Measurements from ENCODE around the gene GPR15LG. TPM values are rescaled to one million over a fixed set of nuclear protein-coding genes. Genes with fewer than 3 reads are reported as not detected.
"Not testable (repeated sequence)": the region's sequence is repeated elsewhere in the genome, so short reads cannot be mapped to it uniquely, and the experiment has no call there.

The GPR15LG gene
- total RNA-seq, 1 experiment from 2014 or later = not detected

DNA sequence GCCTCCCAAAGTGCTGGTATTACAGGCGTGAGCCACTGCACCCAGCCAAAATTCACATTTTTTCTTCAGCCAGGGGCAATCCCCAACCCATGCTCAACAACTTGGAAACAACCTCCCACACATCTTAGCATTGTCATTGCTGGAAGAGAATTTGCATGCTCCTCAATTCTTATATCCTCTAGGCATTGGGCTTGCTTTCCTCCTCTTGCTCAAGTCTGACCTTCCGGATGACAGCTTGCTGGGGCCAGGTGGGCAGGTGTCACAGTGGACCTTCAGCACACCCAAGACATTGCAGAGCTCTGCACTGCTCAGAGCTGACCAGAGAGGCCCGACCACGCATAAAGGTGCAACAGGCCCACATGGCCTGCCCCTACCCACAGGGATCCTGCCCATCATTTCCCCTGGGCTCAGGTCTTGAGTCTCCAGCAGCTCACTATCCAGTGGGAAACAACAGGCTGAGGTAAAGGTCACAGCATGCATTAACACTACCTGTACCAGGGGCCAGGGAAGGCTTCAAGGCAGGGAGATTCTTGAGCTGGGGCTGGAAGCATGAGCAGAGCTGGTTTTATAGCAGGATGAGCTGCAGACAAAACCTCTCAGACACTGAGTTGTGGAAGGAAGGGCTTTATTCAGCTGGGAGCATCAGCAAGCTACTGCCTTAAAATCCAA is 6.8 kb upstream of the GPR15LG start:
- intact Hi-C loops (cut with micrococcal nuclease; ENCODE audit: unreplicated experiment) = no loop called here
- Histone ChIP-seq H3K36me3 (ENCODE audit: control insufficient read depth, insufficient read depth, low read length) (no peaks in the 10 kb centered on the region), H3K4me1 (no peaks in the 10 kb centered on the region), H3K9me3 (no peaks in the 10 kb centered on the region), H3K27me3 (replicated peaks; ENCODE audit: control insufficient read depth, insufficient read depth, low read length) (no peaks in the 10 kb centered on the region), H3K4me3 (ENCODE audit: low read depth, low read length) (no peak overlapping the region)
- no peaks in the 10 kb centered on the region for H3K36me3 Mint-ChIP-seq (ENCODE audit: insufficient read depth, unreplicated experiment)
- ChIA-PET POLR2A (no interaction called here), CTCF (no interaction called here)
- no peak overlapping the region for H3K4me3 Mint-ChIP-seq (ENCODE audit: unreplicated experiment)
- TF ChIP-seq, protein P1, sequence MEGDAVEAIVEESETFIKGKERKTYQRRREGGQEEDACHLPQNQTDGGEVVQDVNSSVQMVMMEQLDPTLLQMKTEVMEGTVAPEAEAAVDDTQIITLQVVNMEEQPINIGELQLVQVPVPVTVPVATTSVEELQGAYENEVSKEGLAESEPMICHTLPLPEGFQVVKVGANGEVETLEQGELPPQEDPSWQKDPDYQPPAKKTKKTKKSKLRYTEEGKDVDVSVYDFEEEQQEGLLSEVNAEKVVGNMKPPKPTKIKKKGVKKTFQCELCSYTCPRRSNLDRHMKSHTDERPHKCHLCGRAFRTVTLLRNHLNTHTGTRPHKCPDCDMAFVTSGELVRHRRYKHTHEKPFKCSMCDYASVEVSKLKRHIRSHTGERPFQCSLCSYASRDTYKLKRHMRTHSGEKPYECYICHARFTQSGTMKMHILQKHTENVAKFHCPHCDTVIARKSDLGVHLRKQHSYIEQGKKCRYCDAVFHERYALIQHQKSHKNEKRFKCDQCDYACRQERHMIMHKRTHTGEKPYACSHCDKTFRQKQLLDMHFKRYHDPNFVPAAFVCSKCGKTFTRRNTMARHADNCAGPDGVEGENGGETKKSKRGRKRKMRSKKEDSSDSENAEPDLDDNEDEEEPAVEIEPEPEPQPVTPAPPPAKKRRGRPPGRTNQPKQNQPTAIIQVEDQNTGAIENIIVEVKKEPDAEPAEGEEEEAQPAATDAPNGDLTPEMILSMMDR (IDR thresholded peaks at IDR 0.05; ENCODE audit: insufficient read depth in 1 of 2, low read depth in 1 of 2, low read length in 1 of 2, severe bottlenecking in 1 of 2, unreplicated experiment in 1 of 2) = no peak
- no peaks in the 10 kb centered on the region for H3K4me1 Mint-ChIP-seq (ENCODE audit: low read depth, unreplicated experiment)
- BruUV-seq (replicated peaks) = no TSS peak
- H3K27ac Mint-ChIP-seq (ENCODE audit: unreplicated experiment) = no peak overlapping the region
- peaks cover 6% of the 10 kb centered on the region for H3K27me3 Mint-ChIP-seq (ENCODE audit: insufficient read depth, unreplicated experiment)
- no peaks in the 10 kb centered on the region for H3K9me3 Mint-ChIP-seq (ENCODE audit: unreplicated experiment)
- DNase-seq = no peak

DNA sequence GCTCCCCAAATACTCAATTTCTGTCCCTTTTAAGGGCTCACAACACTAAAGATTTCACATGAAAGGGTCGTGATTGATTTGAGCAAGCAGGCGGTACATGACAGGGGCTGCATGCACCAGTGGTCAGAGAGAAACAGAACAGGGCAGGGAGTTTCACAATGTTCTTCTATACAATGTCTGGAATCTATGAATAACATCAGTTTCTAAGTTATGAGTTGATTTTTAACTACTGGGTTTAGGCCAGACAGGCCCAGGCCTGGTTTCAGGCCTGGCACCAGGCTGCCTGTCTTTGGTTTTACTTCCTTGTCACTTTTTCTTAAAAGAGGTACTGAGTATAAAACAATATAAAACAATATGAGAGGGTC is 6.3 kb upstream of the GPR15LG start:
- H3K9me3 ChIP-seq; CTCF ChIA-PET; H3K4me3 Mint-ChIP-seq (ENCODE audit: unreplicated experiment); H3K27me3 Mint-ChIP-seq (ENCODE audit: insufficient read depth, unreplicated experiment); H3K9me3 Mint-ChIP-seq (ENCODE audit: unreplicated experiment); H3K4me1 Mint-ChIP-seq (ENCODE audit: low read depth, unreplicated experiment); H3K27ac Mint-ChIP-seq (ENCODE audit: unreplicated experiment); H3K27me3 ChIP-seq (replicated peaks; ENCODE audit: control insufficient read depth, insufficient read depth, low read length); H3K36me3 Mint-ChIP-seq (ENCODE audit: insufficient read depth, unreplicated experiment); intact Hi-C loops (cut with micrococcal nuclease; ENCODE audit: unreplicated experiment); H3K4me1 ChIP-seq; H3K36me3 ChIP-seq (ENCODE audit: control insufficient read depth, insufficient read depth, low read length); H3K4me3 ChIP-seq (ENCODE audit: low read depth, low read length); DNase-seq; POLR2A ChIA-PET; BruUV-seq (replicated peaks): not testable (repeated sequence)

DNA sequence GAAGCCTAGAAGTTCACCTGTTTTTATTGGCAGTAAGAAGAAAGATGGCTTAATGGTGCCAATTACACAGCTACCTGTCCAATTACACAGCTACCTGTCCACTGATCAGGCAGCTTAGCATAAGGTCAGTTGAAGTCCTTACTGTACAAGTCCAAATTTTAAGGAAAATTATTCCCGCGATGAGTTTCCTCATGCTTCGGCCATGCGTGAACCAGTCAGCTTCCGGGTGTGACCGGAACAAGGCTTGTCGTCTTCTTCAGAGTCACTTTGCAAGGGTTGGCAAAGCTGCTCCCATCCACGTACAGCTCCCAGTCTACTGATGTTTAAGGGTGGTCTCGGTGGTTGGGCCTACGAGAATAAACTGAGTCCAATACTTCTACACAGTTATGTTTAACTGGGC is 5.2 kb upstream of the GPR15LG start:
- H3K4me3 Mint-ChIP-seq (ENCODE audit: unreplicated experiment); POLR2A ChIA-PET; H3K4me1 Mint-ChIP-seq (ENCODE audit: low read depth, unreplicated experiment); intact Hi-C loops (cut with micrococcal nuclease; ENCODE audit: unreplicated experiment); H3K9me3 ChIP-seq; CTCF ChIA-PET; H3K4me1 ChIP-seq; H3K27ac Mint-ChIP-seq (ENCODE audit: unreplicated experiment); H3K27me3 Mint-ChIP-seq (ENCODE audit: insufficient read depth, unreplicated experiment); H3K9me3 Mint-ChIP-seq (ENCODE audit: unreplicated experiment); H3K36me3 Mint-ChIP-seq (ENCODE audit: insufficient read depth, unreplicated experiment); BruUV-seq (replicated peaks); DNase-seq; H3K36me3 ChIP-seq (ENCODE audit: control insufficient read depth, insufficient read depth, low read length); H3K27me3 ChIP-seq (replicated peaks; ENCODE audit: control insufficient read depth, insufficient read depth, low read length); H3K4me3 ChIP-seq (ENCODE audit: low read depth, low read length): not testable (repeated sequence)

DNA sequence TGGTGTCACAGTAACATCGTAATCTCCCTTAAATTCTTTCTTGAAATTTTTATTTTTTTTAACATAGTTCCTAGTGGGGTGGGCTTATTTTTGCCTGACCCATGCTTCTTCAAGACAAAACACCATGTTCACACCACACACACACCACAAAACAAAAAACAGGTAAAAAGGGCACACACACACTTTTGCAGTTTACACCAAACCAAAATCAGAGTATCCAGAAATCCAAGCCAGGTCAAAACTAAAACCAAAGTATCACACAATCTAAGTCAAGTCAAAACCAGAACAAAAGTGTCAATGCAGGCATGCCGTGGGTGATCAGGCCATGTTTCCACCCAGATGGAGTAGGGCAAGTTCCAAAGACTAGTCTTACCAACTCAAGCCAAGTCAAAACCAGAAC is 2.4 kb upstream of the GPR15LG start:
- H3K4me1 Mint-ChIP-seq (ENCODE audit: low read depth, unreplicated experiment); intact Hi-C loops (cut with micrococcal nuclease; ENCODE audit: unreplicated experiment); H3K27me3 ChIP-seq (replicated peaks; ENCODE audit: control insufficient read depth, insufficient read depth, low read length); H3K9me3 Mint-ChIP-seq (ENCODE audit: unreplicated experiment); H3K27ac Mint-ChIP-seq (ENCODE audit: unreplicated experiment); H3K27me3 Mint-ChIP-seq (ENCODE audit: insufficient read depth, unreplicated experiment); H3K36me3 ChIP-seq (ENCODE audit: control insufficient read depth, insufficient read depth, low read length); BruUV-seq (replicated peaks); H3K36me3 Mint-ChIP-seq (ENCODE audit: insufficient read depth, unreplicated experiment); CTCF ChIA-PET; H3K4me3 ChIP-seq (ENCODE audit: low read depth, low read length); H3K4me1 ChIP-seq; H3K4me3 Mint-ChIP-seq (ENCODE audit: unreplicated experiment); DNase-seq; POLR2A ChIA-PET; H3K9me3 ChIP-seq: not testable (repeated sequence)

DNA sequence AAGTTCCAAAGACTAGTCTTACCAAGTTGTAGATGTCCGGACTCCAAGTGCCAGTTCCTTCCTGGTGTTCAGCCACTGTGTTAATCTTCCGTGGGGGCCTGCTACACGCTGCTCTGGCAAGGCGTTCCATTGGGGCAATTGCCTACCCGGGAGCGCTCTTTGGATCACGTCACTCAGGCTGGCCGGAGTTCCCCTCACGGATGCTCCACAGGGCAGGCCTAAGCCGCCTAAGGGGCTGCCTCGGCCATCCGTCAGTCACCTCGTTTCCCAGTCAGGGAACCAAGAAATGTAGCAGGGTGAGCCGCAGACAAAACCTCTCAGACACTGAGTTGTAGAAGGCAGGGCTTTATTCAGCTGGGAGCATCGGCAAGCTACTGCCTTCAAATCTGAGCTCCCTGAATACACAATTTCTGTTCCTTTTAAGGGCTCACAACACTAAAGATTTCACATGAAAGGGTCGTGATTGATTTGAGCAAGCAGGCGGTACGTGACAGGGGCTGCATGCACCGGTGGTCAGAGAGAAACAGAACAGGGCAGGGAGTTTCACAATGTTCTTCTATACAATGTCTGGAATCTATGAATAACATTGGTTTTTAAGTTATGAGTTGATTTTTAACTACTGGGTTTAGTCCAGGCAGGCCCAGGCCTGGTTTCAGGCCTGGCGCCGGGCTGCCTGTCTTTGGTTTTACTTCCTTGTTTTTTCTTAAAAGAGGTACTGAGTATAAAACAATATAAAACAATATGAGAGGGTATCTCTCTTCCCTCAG is 1.7 kb upstream of the GPR15LG start:
- POLR2A ChIA-PET; H3K4me1 Mint-ChIP-seq (ENCODE audit: low read depth, unreplicated experiment); H3K9me3 ChIP-seq; H3K9me3 Mint-ChIP-seq (ENCODE audit: unreplicated experiment); H3K36me3 Mint-ChIP-seq (ENCODE audit: insufficient read depth, unreplicated experiment); BruUV-seq (replicated peaks); DNase-seq; H3K4me3 Mint-ChIP-seq (ENCODE audit: unreplicated experiment); H3K27me3 ChIP-seq (replicated peaks; ENCODE audit: control insufficient read depth, insufficient read depth, low read length); H3K4me1 ChIP-seq; H3K27ac Mint-ChIP-seq (ENCODE audit: unreplicated experiment); H3K4me3 ChIP-seq (ENCODE audit: low read depth, low read length); intact Hi-C loops (cut with micrococcal nuclease; ENCODE audit: unreplicated experiment); CTCF ChIA-PET; H3K27me3 Mint-ChIP-seq (ENCODE audit: insufficient read depth, unreplicated experiment); H3K36me3 ChIP-seq (ENCODE audit: control insufficient read depth, insufficient read depth, low read length): not testable (repeated sequence)
